Prostate gland (tissue), 2 donors: Measurements from ENCODE around the gene NISCH.

ENCODE experiments used
- POLR2A ChIP-seq: fragments of 450-650 bp; IDR thresholded peaks from one replicate; pipeline ENCODE4 v1.6.1; 2016; ENCODE audit warnings: antibody characterized with exemption, mild to moderate bottlenecking
- TF ChIP-seq, protein P1 (sequence below), 4 experiments: fragments of 200-600 bp in 2 of 4; fragments of 450-650 bp in 2 of 4; sonication (generic) in 2 of 4; IDR thresholded peaks; 1 replicate in 3 of 4; 2 replicates in 1 of 4; pipeline ENCODE4 v1.5.1; 2016 to 2019; ENCODE audit warnings: antibody characterized with exemption in 4 of 4, mild to moderate bottlenecking in 2 of 4, moderate library complexity in 2 of 4

DNA sequence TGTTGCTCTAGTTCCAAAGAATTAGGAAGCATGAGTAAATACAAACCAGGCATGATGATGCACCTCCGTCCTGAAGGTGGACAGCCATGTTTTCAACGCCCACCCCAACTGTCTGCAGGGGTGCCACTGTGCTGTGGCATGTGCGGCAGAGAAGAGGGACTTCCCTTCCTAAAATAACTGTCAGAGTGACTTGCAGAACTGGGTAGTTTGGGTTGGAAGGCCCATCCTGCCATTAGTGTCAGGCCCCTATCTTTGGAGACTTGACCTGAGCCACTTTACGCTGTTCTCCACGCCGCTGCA, 22.3 kb downstream of the NISCH start:
- TF ChIP-seq, protein P1, sequence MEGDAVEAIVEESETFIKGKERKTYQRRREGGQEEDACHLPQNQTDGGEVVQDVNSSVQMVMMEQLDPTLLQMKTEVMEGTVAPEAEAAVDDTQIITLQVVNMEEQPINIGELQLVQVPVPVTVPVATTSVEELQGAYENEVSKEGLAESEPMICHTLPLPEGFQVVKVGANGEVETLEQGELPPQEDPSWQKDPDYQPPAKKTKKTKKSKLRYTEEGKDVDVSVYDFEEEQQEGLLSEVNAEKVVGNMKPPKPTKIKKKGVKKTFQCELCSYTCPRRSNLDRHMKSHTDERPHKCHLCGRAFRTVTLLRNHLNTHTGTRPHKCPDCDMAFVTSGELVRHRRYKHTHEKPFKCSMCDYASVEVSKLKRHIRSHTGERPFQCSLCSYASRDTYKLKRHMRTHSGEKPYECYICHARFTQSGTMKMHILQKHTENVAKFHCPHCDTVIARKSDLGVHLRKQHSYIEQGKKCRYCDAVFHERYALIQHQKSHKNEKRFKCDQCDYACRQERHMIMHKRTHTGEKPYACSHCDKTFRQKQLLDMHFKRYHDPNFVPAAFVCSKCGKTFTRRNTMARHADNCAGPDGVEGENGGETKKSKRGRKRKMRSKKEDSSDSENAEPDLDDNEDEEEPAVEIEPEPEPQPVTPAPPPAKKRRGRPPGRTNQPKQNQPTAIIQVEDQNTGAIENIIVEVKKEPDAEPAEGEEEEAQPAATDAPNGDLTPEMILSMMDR (IDR thresholded peaks at IDR 0.05): no peak
- no peak for TF ChIP-seq POLR2A
